Left lobe of liver (tissue), 2 donors: ENCODE results near the gene C10orf90. TPM values are rescaled to one million over a fixed set of nuclear protein-coding genes. Genes with fewer than 3 reads are reported as not detected.

Source experiments
- ATAC-seq: fragments of 200-7000 bp; cut with Tn5 transposase; one replicate; pipeline ENCODE4 v1.9.1; 2020; ENCODE audit warnings: mild to moderate bottlenecking, moderate library complexity
- DNase-seq: peaks from one replicate; pipeline ENCODE4 v3.0.0-alpha.2; 2020; ENCODE audit warnings: low spot score
- total RNA-seq: library from RNA; stranded (reverse); gene quantifications from one replicate; pipeline ENCODE4 v1.2.1, GENCODE V29; 2021
- donor health status: DM: no; HTN: no; CAD: no; lungs with moderate emphysema.
- donor health status: DM: no; HTN: yes; CAD: no.

The C10orf90 gene
- total RNA-seq, 1 donor from 2014 or later, result 0.18 TPM

- no peak for ATAC-seq
These were observed 31.4 kb downstream of the C10orf90 start for GRCh38 chr10:126639084-126639483.

GRCh38 chr10:126638542-126638941 is 32.0 kb downstream of the C10orf90 start:
- DNase-seq (no peak), ATAC-seq (no peak)

More at GRCh38 chr10:126639084-126639483, 31.4 kb downstream of the C10orf90 start:
- no peak for DNase-seq

GRCh38 chr10:126637501-126637900 is 33.0 kb downstream of the C10orf90 start:
- ATAC-seq, result no peak

GRCh38 chr10:126634911-126635310 is 35.6 kb downstream of the C10orf90 start:
- no peak for DNase-seq
- ATAC-seq, result no peak

More at GRCh38 chr10:126637501-126637900, 33.0 kb downstream of the C10orf90 start:
- DNase-seq, result no peak

GRCh38 chr10:126634347-126634746 is 36.1 kb downstream of the C10orf90 start:
- ATAC-seq (no peak), DNase-seq (no peak)

GRCh38 chr10:126632705-126633104 is 37.8 kb downstream of the C10orf90 start:
- DNase-seq (no peak), ATAC-seq (no peak)

GRCh38 chr10:126629925-126630624 is 40.4 kb downstream of the C10orf90 start:
- ATAC-seq (no peak), DNase-seq (no peak)

GRCh38 chr10:126628746-126629145 is 41.7 kb downstream of the C10orf90 start:
- no peak for ATAC-seq
- DNase-seq, result no peak

GRCh38 chr10:126621846-126622245 is 48.6 kb downstream of the C10orf90 start:
- no peak for DNase-seq
- ATAC-seq, result no peak

- ATAC-seq (no peak), DNase-seq (no peak)
These were observed 52.0 kb downstream of the C10orf90 start for GRCh38 chr10:126618466-126618865.

GRCh38 chr10:126617733-126618132 is 52.8 kb downstream of the C10orf90 start:
- DNase-seq, result no peak
- no peak for ATAC-seq

- DNase-seq, result no peak
- ATAC-seq, result no peak
These were observed 53.3 kb downstream of the C10orf90 start for GRCh38 chr10:126617208-126617607.

- ATAC-seq (no peak), DNase-seq (no peak)
These were observed 53.8 kb downstream of the C10orf90 start for GRCh38 chr10:126616737-126617136.

- ATAC-seq (no peak), DNase-seq (no peak)
These were observed 59.2 kb downstream of the C10orf90 start for GRCh38 chr10:126611303-126611702.

GRCh38 chr10:126609566-126609965 is 60.9 kb downstream of the C10orf90 start:
- DNase-seq (no peak), ATAC-seq (no peak)

- ATAC-seq (no peak), DNase-seq (no peak)
These were observed 70.4 kb downstream of the C10orf90 start for GRCh38 chr10:126599949-126600682.

GRCh38 chr10:126598009-126598408 is 72.5 kb downstream of the C10orf90 start:
- ATAC-seq, result peak; percentile 79
- DNase-seq, result no peak

GRCh38 chr10:126597211-126597610 is 73.3 kb downstream of the C10orf90 start:
- ATAC-seq, result no peak

GRCh38 chr10:126596472-126597016 is 73.9 kb downstream of the C10orf90 start:
- DNase-seq (no peak), ATAC-seq (no peak)

More at GRCh38 chr10:126597211-126597610, 73.3 kb downstream of the C10orf90 start:
- DNase-seq, result no peak

- ATAC-seq, result no peak
- no peak for DNase-seq
These were observed 75.3 kb downstream of the C10orf90 start for GRCh38 chr10:126595160-126595559.

- no peak for ATAC-seq
- DNase-seq, result no peak
These were observed 76.4 kb downstream of the C10orf90 start for GRCh38 chr10:126593968-126594701.
